Measurements from ENCODE around the gene PDCD6IP. TPM values are rescaled to one million over a fixed set of nuclear protein-coding genes. Genes with fewer than 3 reads are reported as not detected.
"Not testable (repeated sequence)": the region's sequence is repeated elsewhere in the genome, so short reads cannot be mapped to it uniquely, and the experiment has no call there.

PDCD6IP gene
- total RNA-seq, 1 donor from 2014 or later: 189 TPM

DNA sequence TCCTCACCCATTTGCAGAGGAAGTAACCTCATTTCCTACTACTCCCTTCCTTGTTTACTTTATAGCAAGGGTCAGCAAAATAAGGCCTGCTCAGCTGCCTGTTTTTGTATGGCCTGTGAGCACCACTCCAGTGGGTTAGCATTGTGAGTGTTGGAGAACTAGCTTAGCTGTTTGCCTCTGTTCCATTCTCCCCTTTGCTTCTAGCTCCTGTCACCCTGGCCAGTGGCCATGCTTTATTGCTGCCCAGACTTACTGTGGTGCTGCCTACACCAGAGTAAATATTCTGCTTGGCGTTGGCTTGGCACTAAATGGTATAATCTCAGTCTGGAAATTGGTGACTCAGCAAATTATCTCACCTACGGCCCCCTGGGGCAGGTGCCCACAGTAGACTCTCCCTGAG, 8.8 kb downstream of the PDCD6IP start:
- DNase-seq: peak; percentile 48
- H3K4me1 Mint-ChIP-seq: peaks cover 38% of the 10 kb centered on the region
- H3K9me3 Mint-ChIP-seq: no peaks in the 10 kb centered on the region
- H3K27me3 Mint-ChIP-seq: no peaks in the 10 kb centered on the region
- intact Hi-C loops (cut with micrococcal nuclease): no loop called here
- H3K36me3 Mint-ChIP-seq (ENCODE audit: low read depth): peaks cover 34% of the 10 kb centered on the region
- H3K27ac Mint-ChIP-seq: no peak overlapping the region
- H3K4me3 Mint-ChIP-seq: no peak overlapping the region

- Mint-ChIP-seq H3K9me3 (no peaks in the 10 kb centered on the region), H3K27ac (no peak overlapping the region), H3K27me3 (no peaks in the 10 kb centered on the region), H3K4me1 (peaks cover 29% of the 10 kb centered on the region), H3K36me3 (ENCODE audit: low read depth) (peaks cover 30% of the 10 kb centered on the region), H3K4me3 (no peak overlapping the region)
- intact Hi-C loops (cut with micrococcal nuclease): no loop called here
- no peak for DNase-seq
Measured at GRCh38 chr3:33808559-33808958, 10.1 kb downstream of the PDCD6IP start.

- peaks cover 23% of the 10 kb centered on the region for H3K4me1 Mint-ChIP-seq
- intact Hi-C loops (cut with micrococcal nuclease): no loop called here
- H3K36me3 Mint-ChIP-seq (ENCODE audit: low read depth): peaks cover 28% of the 10 kb centered on the region
- DNase-seq: no peak
- no peak overlapping the region for H3K27ac Mint-ChIP-seq
- no peak overlapping the region for H3K4me3 Mint-ChIP-seq
- H3K9me3 Mint-ChIP-seq: no peaks in the 10 kb centered on the region
- H3K27me3 Mint-ChIP-seq: no peaks in the 10 kb centered on the region
Measured at GRCh38 chr3:33810545-33810944, 12.1 kb downstream of the PDCD6IP start.

GRCh38 chr3:33821989-33822388, 23.6 kb downstream of the PDCD6IP start:
- H3K36me3 Mint-ChIP-seq (ENCODE audit: low read depth): peaks cover 41% of the 10 kb centered on the region
- no peaks in the 10 kb centered on the region for H3K9me3 Mint-ChIP-seq
- no peak for DNase-seq
- H3K4me3 Mint-ChIP-seq: no peak overlapping the region
- no peak overlapping the region for H3K27ac Mint-ChIP-seq
- intact Hi-C loops (cut with micrococcal nuclease): no loop called here
- no peaks in the 10 kb centered on the region for H3K27me3 Mint-ChIP-seq
- peaks cover 4% of the 10 kb centered on the region for H3K4me1 Mint-ChIP-seq

GRCh38 chr3:33823821-33824220, 25.4 kb downstream of the PDCD6IP start:
- no peaks in the 10 kb centered on the region for H3K9me3 Mint-ChIP-seq
- peaks cover 47% of the 10 kb centered on the region for H3K36me3 Mint-ChIP-seq (ENCODE audit: low read depth)
- no peaks in the 10 kb centered on the region for H3K27me3 Mint-ChIP-seq
- intact Hi-C loops (cut with micrococcal nuclease): no loop called here
- DNase-seq: no peak
- peaks cover 4% of the 10 kb centered on the region for H3K4me1 Mint-ChIP-seq
- H3K4me3 Mint-ChIP-seq: no peak overlapping the region
- no peak overlapping the region for H3K27ac Mint-ChIP-seq

GRCh38 chr3:33825111-33825510, 26.7 kb downstream of the PDCD6IP start:
- intact Hi-C loops (cut with micrococcal nuclease): no loop called here
- no peak overlapping the region for H3K4me3 Mint-ChIP-seq
- peaks cover 47% of the 10 kb centered on the region for H3K36me3 Mint-ChIP-seq (ENCODE audit: low read depth)
- no peaks in the 10 kb centered on the region for H3K27me3 Mint-ChIP-seq
- H3K27ac Mint-ChIP-seq: no peak overlapping the region
- H3K9me3 Mint-ChIP-seq: no peaks in the 10 kb centered on the region
- peaks cover 3% of the 10 kb centered on the region for H3K4me1 Mint-ChIP-seq
- no peak for DNase-seq

- Mint-ChIP-seq H3K27ac (no peak overlapping the region), H3K4me1 (peaks cover 4% of the 10 kb centered on the region), H3K9me3 (no peaks in the 10 kb centered on the region), H3K36me3 (ENCODE audit: low read depth) (peaks cover 54% of the 10 kb centered on the region), H3K4me3 (no peak overlapping the region), H3K27me3 (no peaks in the 10 kb centered on the region)
- intact Hi-C loops (cut with micrococcal nuclease): no loop called here
- no peak for DNase-seq
Measured at GRCh38 chr3:33826206-33826605, 27.8 kb downstream of the PDCD6IP start.

- no peak overlapping the region for H3K27ac Mint-ChIP-seq
- intact Hi-C loops (cut with micrococcal nuclease): no loop called here
- no peaks in the 10 kb centered on the region for H3K27me3 Mint-ChIP-seq
- no peak for DNase-seq
- peaks cover 2% of the 10 kb centered on the region for H3K4me1 Mint-ChIP-seq
- no peak overlapping the region for H3K4me3 Mint-ChIP-seq
- H3K36me3 Mint-ChIP-seq (ENCODE audit: low read depth): peaks cover 52% of the 10 kb centered on the region
- no peaks in the 10 kb centered on the region for H3K9me3 Mint-ChIP-seq
Measured at GRCh38 chr3:33826688-33827087, 28.3 kb downstream of the PDCD6IP start.

DNA sequence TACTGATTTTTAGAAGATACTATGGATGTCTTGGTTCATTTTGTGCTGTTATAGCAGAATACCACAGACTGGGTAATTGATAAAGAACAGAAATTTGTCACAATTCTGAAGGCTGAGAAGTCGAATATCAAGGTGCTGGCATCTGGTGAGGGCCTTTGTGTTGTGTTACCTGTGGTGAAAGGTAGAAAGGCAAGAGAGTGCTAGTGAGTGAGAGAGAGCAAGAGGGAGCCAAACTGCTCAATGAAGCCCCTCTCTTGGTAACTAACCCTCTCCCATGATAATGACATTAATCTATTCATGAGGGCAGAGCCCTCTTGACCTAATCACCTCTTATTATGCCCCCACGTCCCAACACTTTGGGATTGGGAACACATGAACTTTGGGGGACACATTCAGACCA, 31.3 kb downstream of the PDCD6IP start:
- DNase-seq: no peak
- Mint-ChIP-seq H3K27me3 (no peaks in the 10 kb centered on the region), H3K4me1 (peaks cover 13% of the 10 kb centered on the region), H3K27ac (no peak overlapping the region), H3K36me3 (ENCODE audit: low read depth) (peaks cover 50% of the 10 kb centered on the region), H3K9me3 (no peaks in the 10 kb centered on the region), H3K4me3 (no peak overlapping the region)
- intact Hi-C loops (cut with micrococcal nuclease): no loop called here

GRCh38 chr3:33831053-33831452, 32.6 kb downstream of the PDCD6IP start:
- H3K9me3 Mint-ChIP-seq: no peaks in the 10 kb centered on the region
- H3K4me3 Mint-ChIP-seq: no peak overlapping the region
- peaks cover 13% of the 10 kb centered on the region for H3K4me1 Mint-ChIP-seq
- intact Hi-C loops (cut with micrococcal nuclease): no loop called here
- DNase-seq: no peak
- peaks cover 53% of the 10 kb centered on the region for H3K36me3 Mint-ChIP-seq (ENCODE audit: low read depth)
- no peak overlapping the region for H3K27ac Mint-ChIP-seq
- H3K27me3 Mint-ChIP-seq: no peaks in the 10 kb centered on the region

DNA sequence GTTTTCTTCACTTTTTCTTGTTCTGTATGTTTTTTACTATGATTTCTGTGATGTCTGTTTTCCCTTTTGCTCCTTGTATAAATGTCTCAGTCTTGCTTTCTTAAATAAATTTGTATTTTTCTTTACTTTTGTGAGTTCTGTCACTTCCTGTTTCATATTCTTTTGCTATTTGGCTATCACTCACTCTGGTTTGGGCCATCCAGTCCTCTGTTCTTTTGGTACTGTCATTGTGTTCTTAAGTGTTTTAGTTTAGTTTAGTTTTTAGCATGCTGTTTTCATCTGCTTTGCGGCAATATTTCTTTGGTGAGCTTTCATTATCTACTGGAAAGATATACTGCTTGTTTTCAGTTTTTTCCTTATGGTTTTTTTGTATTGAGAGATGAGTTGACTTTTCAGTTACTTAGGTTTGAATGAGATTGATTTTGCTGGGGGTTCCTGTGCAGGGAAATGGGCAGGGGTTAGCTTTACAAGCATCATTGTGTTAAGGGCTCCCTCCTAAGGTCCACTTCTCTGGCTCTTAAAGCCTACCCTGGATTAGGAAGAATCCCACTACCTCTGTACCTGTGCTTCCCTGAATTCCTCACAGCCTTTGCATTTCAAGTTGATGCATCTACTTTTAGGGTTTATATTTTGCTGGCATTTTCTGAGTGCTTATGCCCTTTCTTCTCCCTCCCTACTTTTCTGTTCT, 35.1 kb downstream of the PDCD6IP start:
- Mint-ChIP-seq H3K4me3 (no peak overlapping the region), H3K27ac (peak overlapping the region; percentile 54), H3K36me3 (ENCODE audit: low read depth) (peaks cover 52% of the 10 kb centered on the region), H3K9me3 (no peaks in the 10 kb centered on the region), H3K27me3 (no peaks in the 10 kb centered on the region), H3K4me1 (peaks cover 13% of the 10 kb centered on the region)
- no peak for DNase-seq
- intact Hi-C loops (cut with micrococcal nuclease): no loop called here

DNA sequence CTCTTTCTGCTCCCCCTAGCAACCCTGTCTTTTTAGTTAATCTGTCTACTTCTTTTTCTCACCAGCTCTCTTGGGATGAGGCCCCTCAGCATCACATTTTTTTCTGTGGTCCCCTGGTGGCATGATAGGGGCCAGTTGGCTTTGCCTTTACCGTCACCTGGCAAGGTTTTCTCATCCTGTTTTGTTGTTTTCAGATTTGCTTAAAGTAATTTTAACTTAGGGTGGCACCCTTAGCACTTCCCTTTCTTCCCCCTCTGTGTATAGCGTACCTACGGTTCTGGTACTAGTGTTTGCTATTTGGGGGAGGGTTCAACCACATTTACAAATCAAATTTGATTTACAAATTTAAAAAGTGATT, 35.6 kb downstream of the PDCD6IP start:
- Mint-ChIP-seq H3K27ac (no peak overlapping the region), H3K4me1 (peaks cover 13% of the 10 kb centered on the region), H3K9me3 (no peaks in the 10 kb centered on the region), H3K27me3 (no peaks in the 10 kb centered on the region), H3K36me3 (ENCODE audit: low read depth) (peaks cover 52% of the 10 kb centered on the region), H3K4me3 (no peak overlapping the region)
- DNase-seq: no peak
- intact Hi-C loops (cut with micrococcal nuclease): no loop called here

- Mint-ChIP-seq H3K36me3 (ENCODE audit: low read depth) (peaks cover 53% of the 10 kb centered on the region), H3K4me1 (peaks cover 11% of the 10 kb centered on the region)
- DNase-seq; H3K4me3 Mint-ChIP-seq; H3K27ac Mint-ChIP-seq; intact Hi-C loops (cut with micrococcal nuclease); H3K27me3 Mint-ChIP-seq; H3K9me3 Mint-ChIP-seq: not testable (repeated sequence)
Measured at GRCh38 chr3:33837182-33837581, 38.8 kb downstream of the PDCD6IP start.

DNA sequence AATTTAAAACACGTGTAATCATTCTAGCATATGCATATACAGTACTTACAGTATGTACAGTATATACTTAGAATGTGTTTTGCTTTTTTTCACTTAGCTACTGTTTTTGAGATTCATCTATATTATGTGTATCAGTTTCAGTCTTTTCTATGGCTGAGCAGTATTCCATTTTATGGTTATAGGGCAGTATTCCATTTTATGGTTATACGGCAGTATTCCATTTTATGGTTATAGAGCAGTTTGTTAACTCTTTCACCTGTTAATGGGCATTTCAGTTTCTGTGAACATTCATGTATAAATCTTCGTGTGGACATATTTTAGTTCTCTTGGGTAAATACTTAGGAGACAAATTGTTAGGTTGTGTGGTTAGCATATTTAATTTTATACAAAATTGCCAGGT, 40.9 kb downstream of the PDCD6IP start:
- intact Hi-C loops (cut with micrococcal nuclease): no loop called here
- DNase-seq: no peak
- H3K4me1 Mint-ChIP-seq: peaks cover 2% of the 10 kb centered on the region
- H3K27ac Mint-ChIP-seq: no peak overlapping the region
- peaks cover 50% of the 10 kb centered on the region for H3K36me3 Mint-ChIP-seq (ENCODE audit: low read depth)
- no peak overlapping the region for H3K4me3 Mint-ChIP-seq
- H3K9me3 Mint-ChIP-seq: no peaks in the 10 kb centered on the region
- no peaks in the 10 kb centered on the region for H3K27me3 Mint-ChIP-seq

DNA sequence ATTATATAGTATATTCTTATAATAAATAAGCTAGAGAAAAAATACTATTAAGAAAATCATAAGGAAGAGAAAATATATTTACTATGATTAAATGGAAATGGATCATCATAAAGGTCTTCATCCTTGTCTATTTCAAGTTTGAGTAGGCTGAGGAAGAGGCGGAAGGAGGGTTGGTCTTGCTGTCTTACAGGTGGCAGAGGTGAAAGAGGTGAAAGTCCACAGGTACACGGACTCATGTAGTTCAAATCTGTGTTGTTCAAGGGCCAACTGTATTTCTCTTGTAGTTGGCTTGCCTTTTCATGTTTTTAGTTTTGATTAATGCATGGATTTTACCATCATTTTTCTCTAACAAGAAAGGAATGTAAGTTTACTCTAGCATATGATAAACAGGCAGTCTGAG, 41.7 kb downstream of the PDCD6IP start:
- Mint-ChIP-seq H3K36me3 (ENCODE audit: low read depth) (peaks cover 52% of the 10 kb centered on the region), H3K4me3 (no peak overlapping the region), H3K4me1 (no peaks in the 10 kb centered on the region), H3K9me3 (no peaks in the 10 kb centered on the region), H3K27me3 (no peaks in the 10 kb centered on the region), H3K27ac (no peak overlapping the region)
- intact Hi-C loops (cut with micrococcal nuclease): no loop called here
- DNase-seq: no peak
